ENCODE results near the gene BICC1.

GRCh38 chr10:58477122-58477521 is 35.5 kb upstream of the BICC1 start:
- TF ChIP-seq CTCF (conservative IDR thresholded peaks at IDR 0.05 in 1 of 2, IDR thresholded peaks at IDR 0.05 in 1 of 2; ENCODE audit: extremely low read depth in 1 of 2, insufficient read depth in 1 of 2, low read depth in 1 of 2, low read length in 2 of 2): no peak
- TF ChIP-seq EZH2 (IDR thresholded peaks at IDR 0.05; ENCODE audit: borderline replicate concordance, low read length): no peak
